ENCODE data around the gene ARHGAP4.
A peak's percentile ranks its signal among the peaks of the same experiment; 100 is the strongest.

Gene ARHGAP4

DNA sequence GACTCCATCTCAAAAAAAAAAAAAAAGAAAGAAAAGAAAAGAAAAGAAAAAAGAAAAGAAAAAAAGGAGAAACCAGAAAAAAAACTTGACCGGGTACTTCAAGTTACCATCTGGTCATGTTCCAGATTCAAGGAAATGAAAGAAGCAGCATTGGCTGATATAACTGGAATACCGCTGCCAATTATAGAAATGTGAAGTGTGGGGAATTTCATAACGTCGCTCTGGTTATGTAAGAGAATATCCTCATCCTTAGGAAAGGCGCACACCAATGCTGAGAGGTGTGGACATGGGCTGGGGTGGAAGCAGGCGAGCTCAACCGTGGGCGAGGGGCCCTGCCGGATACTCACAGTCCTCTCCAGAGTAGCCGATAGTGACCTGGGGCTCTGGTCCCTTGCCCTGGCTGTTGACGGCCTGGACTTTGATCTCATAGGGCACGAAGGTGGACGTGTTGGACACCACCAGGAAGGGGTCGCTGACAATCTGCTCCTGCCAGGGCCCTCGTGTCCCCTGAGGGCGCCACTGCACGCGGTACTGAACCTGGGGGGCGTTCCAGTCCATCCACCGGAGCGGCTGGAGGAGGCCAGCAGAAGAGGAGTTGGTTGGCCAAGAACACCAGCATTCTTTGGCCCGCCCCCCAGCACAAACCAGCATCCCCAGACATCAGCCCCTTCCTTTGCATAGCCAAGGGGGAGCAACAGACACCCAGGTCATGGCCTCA is 59.6 kb downstream of the ARHGAP4 start:
- peak in 1 of 14 donors; percentile 33 for DNase-seq

DNA sequence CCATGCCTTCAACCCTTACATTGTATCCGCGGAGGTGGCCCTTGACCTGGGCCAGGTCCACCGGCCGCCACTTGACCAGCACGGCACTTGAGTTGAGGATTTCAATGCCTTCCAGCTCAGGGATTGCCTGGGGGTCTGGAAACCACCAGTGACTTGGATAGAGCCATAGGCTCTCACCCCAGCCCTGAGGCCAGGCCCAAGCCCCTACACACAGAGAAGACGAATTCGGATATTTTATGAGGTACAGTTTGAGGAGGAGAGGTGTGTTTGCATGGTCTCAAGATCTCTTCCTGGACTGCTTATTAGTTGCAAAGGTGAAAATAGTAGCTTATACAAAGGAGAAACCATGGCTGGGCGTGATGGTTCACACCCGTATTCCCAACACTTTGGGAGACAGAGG is 60.4 kb downstream of the ARHGAP4 start:
- DNase-seq, result no peak

DNA sequence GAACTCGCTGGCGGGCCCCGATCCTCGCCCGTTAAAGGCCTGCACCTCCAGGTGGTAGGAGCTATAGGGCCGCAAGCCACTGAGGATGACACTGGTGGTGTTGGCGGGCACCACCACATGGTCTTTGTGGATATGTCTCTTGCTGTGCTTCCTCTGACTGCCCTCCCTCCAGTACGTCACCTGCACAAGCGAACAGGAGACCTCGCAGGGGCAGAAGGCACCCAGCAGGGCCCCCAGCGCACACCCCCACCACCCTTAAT is 60.8 kb downstream of the ARHGAP4 start:
- DNase-seq, result no peak

DNA sequence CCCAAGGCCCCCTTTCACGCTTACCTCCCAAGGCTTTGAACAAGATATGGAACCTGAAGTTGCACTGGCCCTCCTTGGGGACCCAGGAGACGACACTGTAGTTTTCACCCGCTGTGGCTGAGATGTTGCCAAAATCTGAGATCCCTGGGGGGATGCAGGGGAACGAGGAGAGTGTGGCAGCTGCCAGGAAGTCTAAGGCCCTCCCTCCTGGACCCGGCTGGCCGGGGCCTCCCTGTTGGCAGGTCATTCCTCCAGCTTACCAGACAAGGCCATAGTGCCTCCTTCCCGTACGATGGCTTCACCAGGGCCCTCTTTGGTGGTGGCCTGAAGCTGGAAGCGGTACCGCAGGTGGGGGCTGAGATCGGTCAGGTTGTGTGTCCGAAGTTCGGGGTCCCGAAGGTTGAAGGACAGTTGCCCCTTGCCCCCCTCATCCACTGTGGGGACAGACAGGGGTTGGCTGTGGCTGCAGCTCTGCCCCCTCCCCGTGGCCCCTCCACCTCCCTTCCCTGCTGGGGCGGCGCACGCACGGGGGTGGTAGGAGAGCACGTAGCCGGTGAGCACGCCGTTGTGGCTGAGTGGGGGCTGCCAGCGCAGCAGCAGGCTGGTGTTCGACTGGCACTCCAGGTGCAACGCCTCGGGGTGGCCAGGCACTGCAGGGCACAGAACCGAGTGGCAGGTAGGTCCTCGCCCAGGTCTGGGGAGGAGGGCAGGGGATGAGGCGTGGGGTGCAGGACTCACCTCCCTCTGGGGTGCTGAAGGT is 61.3 kb downstream of the ARHGAP4 start:
- no peak for DNase-seq

DNA sequence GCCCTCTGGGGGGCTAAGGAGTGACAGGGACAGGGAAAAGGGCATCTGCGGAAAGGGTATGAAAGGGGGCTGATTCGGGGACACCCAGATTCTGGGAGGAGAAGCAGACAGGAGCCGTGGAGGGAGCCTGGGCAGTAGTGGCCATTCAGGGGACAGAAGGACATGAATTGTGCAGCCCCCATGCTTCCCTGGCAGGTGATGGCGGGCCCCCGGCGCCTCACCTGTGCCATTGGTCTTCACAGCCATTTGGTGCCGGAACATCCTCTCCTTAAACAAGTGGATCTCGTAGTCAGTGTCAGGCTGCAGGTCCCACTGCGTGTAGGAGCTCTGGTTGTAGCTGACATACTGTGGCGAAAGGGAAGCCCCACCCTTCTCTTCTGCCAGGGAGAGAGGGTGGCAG is 62.0 kb downstream of the ARHGAP4 start:
- DNase-seq, result no peak

DNA sequence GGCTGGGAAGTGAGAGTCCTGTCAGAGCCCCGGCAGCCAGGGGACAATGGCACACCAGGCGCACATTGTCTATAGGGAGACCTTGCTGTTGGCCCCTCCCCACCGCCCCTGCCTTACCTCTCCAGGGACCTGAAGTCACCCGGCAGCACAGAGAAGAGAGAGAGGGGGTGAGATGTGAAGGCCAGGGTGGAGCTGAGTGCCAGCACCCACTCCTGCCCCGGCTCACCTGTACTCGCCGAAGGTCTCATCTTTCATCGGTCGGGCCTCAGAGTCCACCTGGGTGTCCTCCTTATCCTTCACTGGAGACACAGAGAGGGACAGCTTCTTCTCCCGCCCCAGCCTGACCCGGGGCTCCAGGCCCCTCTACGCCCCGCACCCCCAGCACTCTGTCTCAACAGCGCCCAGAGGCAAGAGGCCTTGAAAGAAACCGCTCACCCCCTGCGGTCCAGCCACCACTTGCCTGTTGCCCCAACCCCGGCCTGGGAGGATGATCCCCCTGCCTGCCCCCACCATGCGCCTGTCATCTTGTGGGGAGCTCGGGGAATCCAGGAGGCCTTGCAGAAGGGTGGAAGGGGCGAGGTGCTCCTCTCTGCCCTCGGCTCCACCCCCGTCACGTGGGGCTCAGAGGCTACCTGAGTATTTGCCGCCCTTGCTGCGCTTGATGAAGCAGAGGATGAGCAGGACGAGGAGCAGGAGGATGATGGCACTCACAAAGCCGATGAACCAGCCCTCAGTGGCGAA is 62.6 kb downstream of the ARHGAP4 start:
- DNase-seq, result no peak

DNA sequence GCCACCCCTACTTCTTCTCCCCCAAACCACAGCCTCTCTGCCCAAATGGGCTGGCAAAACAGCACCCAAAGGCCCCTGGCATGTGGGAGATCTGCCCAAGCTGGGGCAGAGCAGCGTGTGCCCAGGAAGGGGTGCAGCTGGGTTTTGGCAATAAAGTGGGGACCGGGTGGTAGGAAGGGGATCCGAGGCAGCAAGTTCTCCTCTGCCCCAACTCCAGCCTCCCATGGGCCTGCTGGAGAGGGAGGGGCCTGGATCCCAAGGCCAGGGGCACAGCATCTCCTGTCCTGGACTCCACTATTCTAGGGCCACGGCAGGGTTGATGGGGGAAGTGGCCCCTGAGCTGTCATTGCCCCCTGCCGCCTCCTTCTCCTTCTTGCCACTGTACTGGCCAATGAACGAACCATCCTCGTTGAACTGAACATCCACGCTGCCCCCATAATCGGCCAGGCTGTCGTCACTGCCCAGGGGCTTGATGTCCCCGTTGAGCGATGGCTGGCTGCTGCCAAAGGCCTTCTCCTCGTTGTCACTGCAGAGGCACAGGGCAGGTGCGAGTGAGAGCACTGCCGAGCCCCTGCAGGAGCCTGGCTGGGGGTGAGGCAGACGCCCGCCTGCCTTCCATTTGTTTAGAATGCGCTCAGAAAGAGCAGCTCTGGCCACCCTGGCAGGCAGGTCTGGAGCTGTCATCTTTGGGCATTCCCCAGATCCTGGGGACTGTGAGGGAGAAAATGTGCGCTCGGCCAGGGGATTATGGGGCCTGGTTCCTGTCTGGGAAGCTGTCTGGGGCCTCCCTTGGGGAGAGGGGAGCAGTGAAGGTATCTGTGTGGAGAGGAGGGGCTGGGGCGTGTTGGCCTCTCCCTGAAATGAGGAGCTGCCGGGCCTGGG is 63.5 kb downstream of the ARHGAP4 start:
- DNase-seq, result peak in 1 of 14 donors; percentile 83

DNA sequence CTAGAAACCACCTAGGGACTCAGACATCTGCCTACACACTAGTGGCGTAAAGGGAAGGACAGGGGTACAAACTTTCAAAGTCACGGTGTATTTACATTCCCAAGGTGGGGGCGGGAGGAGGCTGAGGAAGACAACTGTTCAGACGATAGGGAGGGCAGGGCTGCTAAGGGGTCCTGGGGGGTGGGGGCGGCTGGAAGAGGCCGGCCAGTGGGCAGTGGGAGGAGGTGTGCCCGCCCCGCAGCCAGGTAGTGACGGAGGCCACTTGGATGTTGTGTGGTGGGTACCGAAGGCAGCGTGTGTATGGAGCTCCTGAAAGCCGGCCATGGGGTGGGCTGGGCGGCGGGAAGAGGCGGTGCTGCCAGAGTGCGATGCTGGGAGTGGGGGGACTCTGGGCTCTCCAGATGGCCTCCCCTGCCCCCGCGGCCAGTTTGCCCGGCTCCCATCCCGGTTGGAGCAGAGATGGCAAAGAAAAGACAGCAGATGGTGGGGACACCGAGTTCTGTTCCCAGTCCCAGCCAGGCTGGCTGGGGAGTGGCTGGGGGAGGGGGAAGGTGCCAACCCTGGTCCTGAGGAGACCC is 64.2 kb downstream of the ARHGAP4 start:
- peak in 1 of 14 donors; percentile 84 for DNase-seq

DNA sequence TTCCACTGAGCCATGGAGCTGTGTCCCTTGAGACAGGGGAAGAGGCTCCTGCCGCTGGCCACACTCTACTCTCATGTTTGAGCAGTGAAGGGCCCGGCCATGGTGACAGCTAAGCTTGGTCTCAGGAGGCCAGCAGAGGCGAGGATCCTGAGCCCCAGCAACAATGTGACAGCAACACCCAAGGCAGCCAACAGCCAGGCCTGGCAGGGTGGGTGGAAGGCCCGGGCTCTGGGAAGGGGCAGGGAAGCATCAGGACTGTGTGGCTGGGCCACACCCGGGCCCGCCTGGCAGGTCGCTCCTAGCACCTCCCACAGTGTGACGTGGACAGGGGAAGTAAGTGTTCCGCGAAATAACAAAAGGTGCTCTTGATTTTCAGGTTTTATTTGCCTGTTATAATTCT is 64.9 kb downstream of the ARHGAP4 start:
- no peak for DNase-seq
